22Rv1 (cell line): ENCODE data around the gene FOXP1.

ENCODE experiments used
- CTCF ChIP-seq: fragments of 450-650 bp; IDR thresholded peaks from 2 replicates; pipeline ENCODE4 v1.5.1; 2017; ENCODE audit warnings: mild to moderate bottlenecking
- ZFX ChIP-seq: fragments of 450-650 bp; IDR thresholded peaks from 2 replicates; pipeline ENCODE4 v1.6.1; 2017; ENCODE audit warnings: antibody characterized with exemption, borderline replicate concordance

GRCh38 chr3:71103430-71103921, 480.1 kb downstream of the FOXP1 start:
- TF ChIP-seq CTCF: no peak
- TF ChIP-seq ZFX: no peak
